Rectal smooth muscle tissue (tissue), 1 donor: ENCODE data around the gene SOX5.

Experiments used
- H3K27ac ChIP-seq: one replicate; pipeline ENCODE4 v1.7.0; 2013; ENCODE audit warnings: low read depth, low read length, inconsistent platforms
- H3K27me3 ChIP-seq: one replicate; pipeline ENCODE4 v1.7.0; 2013; ENCODE audit warnings: low read length; ENCODE audit not compliant: control insufficient read depth, insufficient read depth
- H3K36me3 ChIP-seq: one replicate; pipeline ENCODE4 v1.7.0; 2013; ENCODE audit warnings: low read length; ENCODE audit not compliant: control insufficient read depth, insufficient read depth
- H3K4me1 ChIP-seq: one replicate; pipeline ENCODE4 v1.7.0; 2013; ENCODE audit warnings: low read length; ENCODE audit not compliant: control insufficient read depth, insufficient read depth
- H3K4me3 ChIP-seq: one replicate; pipeline ENCODE4 v1.7.0; 2013; ENCODE audit warnings: low read length
- H3K9ac ChIP-seq: one replicate; pipeline ENCODE4 v1.7.0; 2013; ENCODE audit warnings: low read length

SOX5 gene

DNA sequence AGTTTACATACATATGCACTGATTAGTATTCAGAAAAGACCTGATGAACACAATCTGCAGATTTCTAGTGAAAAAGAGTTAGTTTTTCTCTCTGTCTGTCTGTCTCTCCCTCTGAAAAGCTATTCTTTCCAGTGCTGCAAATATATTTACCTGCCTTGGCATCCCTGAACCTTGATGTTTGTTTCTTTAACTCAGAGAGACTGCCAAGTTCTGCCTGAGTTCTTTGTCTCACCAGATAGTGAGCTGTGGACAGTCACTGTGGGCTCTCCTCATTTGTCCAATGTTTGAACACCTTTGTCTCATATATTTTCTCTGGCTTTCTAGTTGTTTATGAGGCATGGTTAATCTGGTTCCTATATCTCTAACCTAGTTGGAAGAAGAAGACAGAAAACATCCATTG lies 250.4 kb downstream of the SOX5 start:
- H3K4me1 ChIP-seq = no peaks in the 10 kb centered on the region
- no peak overlapping the region for H3K4me3 ChIP-seq
- H3K27me3 ChIP-seq = no peaks in the 10 kb centered on the region
- H3K36me3 ChIP-seq = no peaks in the 10 kb centered on the region
- H3K27ac ChIP-seq = no peak overlapping the region
- H3K9ac ChIP-seq = no peak overlapping the region

GRCh38 chr12:23694920-23695319 lies 254.6 kb downstream of the SOX5 start:
- no peaks in the 10 kb centered on the region for H3K4me1 ChIP-seq
- H3K9ac ChIP-seq = no peak overlapping the region
- H3K27me3 ChIP-seq = no peaks in the 10 kb centered on the region
- no peak overlapping the region for H3K27ac ChIP-seq
- H3K36me3 ChIP-seq = no peaks in the 10 kb centered on the region
- H3K4me3 ChIP-seq = no peak overlapping the region

DNA sequence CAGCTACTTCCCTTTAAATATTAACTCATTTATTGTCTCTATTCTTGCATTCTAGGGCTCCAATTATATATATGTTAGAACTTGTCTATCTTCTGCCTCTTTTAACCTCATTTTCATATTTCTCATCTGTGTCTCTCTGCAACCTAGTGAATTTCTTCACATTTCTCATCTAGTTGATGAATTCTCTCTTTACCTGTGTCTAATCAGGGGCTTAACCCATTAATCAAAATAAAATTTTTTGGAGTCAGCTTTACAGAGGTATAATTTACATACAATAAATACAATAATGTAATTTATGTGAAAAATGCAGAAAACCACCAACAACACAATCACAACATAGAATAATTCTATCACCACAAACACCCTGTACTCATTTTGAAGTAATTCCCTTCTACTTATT lies 255.2 kb downstream of the SOX5 start:
- H3K27me3 ChIP-seq = no peaks in the 10 kb centered on the region
- no peak overlapping the region for H3K27ac ChIP-seq
- no peak overlapping the region for H3K9ac ChIP-seq
- H3K4me3 ChIP-seq = no peak overlapping the region
- no peaks in the 10 kb centered on the region for H3K4me1 ChIP-seq
- no peaks in the 10 kb centered on the region for H3K36me3 ChIP-seq

GRCh38 chr12:23687947-23688346 lies 261.5 kb downstream of the SOX5 start:
- no peaks in the 10 kb centered on the region for H3K36me3 ChIP-seq
- H3K27me3 ChIP-seq = no peaks in the 10 kb centered on the region

DNA sequence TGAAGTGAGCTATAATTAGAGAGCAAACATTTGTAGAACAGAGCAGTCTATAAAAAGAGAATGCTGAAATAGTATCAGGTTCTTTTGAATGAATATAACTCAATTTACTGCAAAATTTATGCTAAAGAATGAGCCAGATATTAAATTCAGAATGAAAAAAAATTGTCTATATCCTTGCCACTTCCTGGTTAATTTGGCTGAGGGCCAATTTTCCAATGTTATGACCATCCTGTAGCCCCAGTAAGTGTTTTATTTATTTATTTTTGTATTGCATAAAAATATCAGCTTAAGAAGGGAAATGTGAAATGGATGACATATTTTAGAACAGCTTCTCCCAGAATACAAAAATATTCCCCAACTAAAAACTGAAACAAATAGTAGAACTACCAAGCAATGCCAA lies 263.4 kb downstream of the SOX5 start:
- no peaks in the 10 kb centered on the region for H3K36me3 ChIP-seq
- H3K9ac ChIP-seq = no peak overlapping the region
- no peak overlapping the region for H3K27ac ChIP-seq
- H3K4me1 ChIP-seq = no peaks in the 10 kb centered on the region
- no peaks in the 10 kb centered on the region for H3K27me3 ChIP-seq
- H3K4me3 ChIP-seq = no peak overlapping the region

More at GRCh38 chr12:23687947-23688346, 261.5 kb downstream of the SOX5 start:
- Histone ChIP-seq H3K27ac (no peak overlapping the region), H3K4me3 (no peak overlapping the region), H3K4me1 (no peaks in the 10 kb centered on the region), H3K9ac (no peak overlapping the region)

DNA sequence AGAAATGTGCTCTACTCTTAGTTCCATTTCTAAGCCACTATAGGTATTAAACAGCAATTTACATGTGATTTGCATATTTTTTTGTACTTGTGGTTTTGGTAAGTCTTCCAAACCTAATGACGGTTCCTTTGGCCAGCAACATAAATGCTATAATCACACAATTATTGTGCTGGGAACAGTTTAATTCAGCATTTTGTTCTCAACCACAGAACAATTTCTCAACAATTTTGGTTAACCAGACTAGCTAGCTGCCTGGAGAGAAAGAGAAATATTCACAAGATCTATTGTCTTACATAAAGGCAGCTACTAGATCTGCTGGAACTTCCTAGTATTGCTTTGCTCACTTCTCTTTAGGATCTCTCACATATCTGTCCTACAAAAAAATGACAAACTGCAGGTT lies 265.3 kb downstream of the SOX5 start:
- H3K4me3 ChIP-seq = no peak overlapping the region
- H3K27ac ChIP-seq = no peak overlapping the region
- no peaks in the 10 kb centered on the region for H3K4me1 ChIP-seq
- H3K36me3 ChIP-seq = no peaks in the 10 kb centered on the region
- H3K9ac ChIP-seq = no peak overlapping the region
- no peaks in the 10 kb centered on the region for H3K27me3 ChIP-seq

DNA sequence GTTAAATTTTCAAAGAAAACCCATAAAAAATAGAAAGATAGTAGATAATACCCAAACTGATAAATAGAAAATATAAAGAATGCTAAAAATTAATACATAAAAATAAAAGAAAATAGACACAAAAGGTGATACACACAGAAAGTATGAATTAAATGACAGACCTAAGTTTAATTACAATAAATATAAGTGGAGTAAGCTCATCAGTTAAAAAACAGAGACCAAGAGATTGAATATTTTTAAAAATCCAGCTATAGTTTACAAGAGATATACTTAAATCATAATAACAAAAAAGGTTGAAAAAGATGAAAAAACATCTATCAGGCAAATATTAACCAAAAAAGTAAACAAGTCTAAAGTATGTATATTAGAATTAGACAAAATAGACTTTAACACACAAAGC lies 268.2 kb downstream of the SOX5 start:
- H3K9ac ChIP-seq = no peak overlapping the region
- no peaks in the 10 kb centered on the region for H3K27me3 ChIP-seq
- no peak overlapping the region for H3K27ac ChIP-seq
- H3K36me3 ChIP-seq = no peaks in the 10 kb centered on the region
- no peaks in the 10 kb centered on the region for H3K4me1 ChIP-seq
- H3K4me3 ChIP-seq = no peak overlapping the region

GRCh38 chr12:23674064-23674463 lies 275.4 kb downstream of the SOX5 start:
- Histone ChIP-seq H3K27me3 (no peaks in the 10 kb centered on the region), H3K27ac (no peak overlapping the region), H3K4me3 (no peak overlapping the region), H3K36me3 (no peaks in the 10 kb centered on the region), H3K9ac (no peak overlapping the region), H3K4me1 (no peaks in the 10 kb centered on the region)

DNA sequence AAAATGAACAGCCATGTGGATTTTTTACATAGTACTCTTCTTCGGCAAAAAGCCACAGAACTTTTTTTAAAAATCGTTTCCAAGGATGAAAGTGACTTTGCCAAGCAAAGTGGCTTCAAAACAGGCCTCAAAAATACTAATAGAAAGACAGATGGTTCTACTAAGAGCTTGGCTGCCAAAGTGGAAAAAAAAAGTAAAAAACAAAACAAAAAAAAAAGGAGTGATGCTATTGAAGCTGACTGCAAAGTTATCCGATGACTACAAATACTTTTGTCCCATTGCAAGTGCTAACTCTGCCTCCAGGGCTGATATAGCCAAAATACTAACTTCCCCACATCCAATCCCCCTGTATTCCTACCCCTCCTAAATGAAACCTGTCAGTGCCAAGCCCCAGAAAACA lies 277.6 kb downstream of the SOX5 start:
- Histone ChIP-seq H3K4me3 (no peak overlapping the region), H3K27ac (no peak overlapping the region), H3K4me1 (no peaks in the 10 kb centered on the region), H3K36me3 (no peaks in the 10 kb centered on the region), H3K9ac (no peak overlapping the region), H3K27me3 (no peaks in the 10 kb centered on the region)

GRCh38 chr12:23670684-23671083 lies 278.8 kb downstream of the SOX5 start:
- Histone ChIP-seq H3K4me3 (no peak overlapping the region), H3K4me1 (no peaks in the 10 kb centered on the region), H3K36me3 (no peaks in the 10 kb centered on the region), H3K9ac (no peak overlapping the region), H3K27ac (no peak overlapping the region), H3K27me3 (no peaks in the 10 kb centered on the region)

GRCh38 chr12:23669691-23670090 lies 279.8 kb downstream of the SOX5 start:
- Histone ChIP-seq H3K4me3 (no peak overlapping the region), H3K27ac (no peak overlapping the region), H3K4me1 (no peaks in the 10 kb centered on the region), H3K9ac (no peak overlapping the region), H3K27me3 (no peaks in the 10 kb centered on the region), H3K36me3 (no peaks in the 10 kb centered on the region)

GRCh38 chr12:23666866-23667265 lies 282.6 kb downstream of the SOX5 start:
- H3K36me3 ChIP-seq = no peaks in the 10 kb centered on the region
- H3K27me3 ChIP-seq = no peaks in the 10 kb centered on the region
- no peak overlapping the region for H3K9ac ChIP-seq
- H3K27ac ChIP-seq = no peak overlapping the region
- no peaks in the 10 kb centered on the region for H3K4me1 ChIP-seq
- H3K4me3 ChIP-seq = no peak overlapping the region

GRCh38 chr12:23662966-23663365 lies 286.5 kb downstream of the SOX5 start:
- Histone ChIP-seq H3K27ac (no peak overlapping the region), H3K4me3 (no peak overlapping the region), H3K9ac (no peak overlapping the region), H3K36me3 (no peaks in the 10 kb centered on the region), H3K4me1 (no peaks in the 10 kb centered on the region), H3K27me3 (no peaks in the 10 kb centered on the region)
